SK-N-SH (cell line): ENCODE measurements around the gene TASP1. TPM values are rescaled to one million over a fixed set of nuclear protein-coding genes. Genes with fewer than 3 reads are reported as not detected.

Experiments used
- CTCF ChIA-PET: fragments of 300-600, 350-600 bp; formaldehyde crosslinking; extraction: SDS; loops from one replicate; lab custom pipeline; 2021; lab: Yijun Ruan, JAX
- POLR2A ChIA-PET: fragments of 350-600 bp; sonication (Branson Sonifier 250); formaldehyde crosslinking; extraction: SDS; loops from one replicate; lab custom pipeline; 2020; ENCODE audit warnings: antibody characterized with exemption, inconsistent platforms; lab: Yijun Ruan, JAX
- DNase-seq: peaks from one replicate; pipeline ENCODE4 v3.0.0; 2012
- H2AFZ ChIP-seq: fragments of 200-600 bp; sonication (generic); 2 replicates; pipeline ENCODE4 v1.8.1; 2016; ENCODE audit warnings: antibody characterized with exemption, mild to moderate bottlenecking, low read depth
- H3F3A ChIP-seq: fragments of 200-600 bp; sonication (generic); replicated peaks from 2 replicates; pipeline ENCODE3; 2016; ENCODE audit warnings: antibody characterized with exemption, mild to moderate bottlenecking; ENCODE audit not compliant: insufficient read depth
- H3K27ac ChIP-seq, 2 experiments: fragments of 200-500 bp in 1 of 2; fragments of 200-600 bp in 1 of 2; sonication (Bioruptor generic) in 1 of 2; sonication (generic), shearing (Covaris generic) in 1 of 2; 2 replicates each; pipeline versions ENCODE4 v1.5.1 to v1.6.1; 2014 to 2016; ENCODE audit warnings: low read depth in 2 of 2, inconsistent platforms in 1 of 2, low read length in 1 of 2, mild to moderate bottlenecking in 1 of 2, mixed read lengths in 1 of 2
- H3K27me3 ChIP-seq: fragments of 200-600 bp; sonication (generic), shearing (Covaris generic); 2 replicates; pipeline ENCODE4 v1.6.1; 2016; ENCODE audit warnings: mixed run types; ENCODE audit not compliant: insufficient read depth
- H3K36me3 ChIP-seq, 2 experiments: fragments of 200-500 bp in 1 of 2; fragments of 200-600 bp in 1 of 2; sonication (Bioruptor generic) in 1 of 2; sonication (generic) in 1 of 2; replicated peaks in 1 of 2; 2 replicates each; pipeline versions ENCODE3 to v1.5.1; 2014 to 2016; ENCODE audit warnings: low read length in 1 of 2, mild to moderate bottlenecking in 1 of 2; ENCODE audit not compliant: insufficient read depth in 2 of 2, control insufficient read depth in 1 of 2
- H3K4me1 ChIP-seq, 2 experiments: fragments of 200-500 bp in 1 of 2; fragments of 200-600 bp in 1 of 2; sonication (Bioruptor generic) in 1 of 2; sonication (generic), shearing (Covaris generic) in 1 of 2; 2 replicates each; pipeline versions ENCODE4 v1.5.1 to v1.6.1; 2014 to 2016; ENCODE audit warnings: low read depth in 1 of 2, low read length in 1 of 2, mixed run types in 1 of 2; ENCODE audit not compliant: insufficient read depth in 2 of 2, control insufficient read depth in 1 of 2
- H3K4me2 ChIP-seq: fragments of 200-600 bp; sonication (generic), shearing (Covaris generic); 2 replicates; pipeline ENCODE4 v1.6.1; 2017; ENCODE audit warnings: mixed run types
- H3K4me3 ChIP-seq, 2 experiments: fragments of 200-500 bp in 1 of 2; fragments of 200-600 bp in 1 of 2; sonication (Bioruptor generic) in 1 of 2; sonication (generic), shearing (Covaris generic) in 1 of 2; 2 replicates each; pipeline versions ENCODE4 v1.5.1 to v1.8.1; 2014 to 2016; ENCODE audit warnings: low read depth in 2 of 2, inconsistent platforms in 1 of 2, low read length in 1 of 2, mild to moderate bottlenecking in 1 of 2, mixed read lengths in 1 of 2, moderate library complexity in 1 of 2
- H3K79me2 ChIP-seq: fragments of 200-600 bp; sonication (generic); 2 replicates; pipeline ENCODE4 v1.8.1; 2017; ENCODE audit warnings: mild to moderate bottlenecking; ENCODE audit not compliant: insufficient read depth
- H3K9ac ChIP-seq: fragments of 200-600 bp; sonication (generic); 2 replicates; pipeline ENCODE4 v1.6.1; 2017; ENCODE audit warnings: mixed run types
- H3K9me2 ChIP-seq: fragments of 200-600 bp; sonication (generic); 2 replicates; pipeline ENCODE4 v1.6.1; 2017; ENCODE audit warnings: mixed run types
- H3K9me3 ChIP-seq: fragments of 200-600 bp; sonication (generic); 2 replicates; pipeline ENCODE4 v1.6.1; 2017; ENCODE audit warnings: mixed run types, mild to moderate bottlenecking, moderate library complexity
- H4K20me1 ChIP-seq: fragments of 200-600 bp; sonication (generic); 2 replicates; pipeline ENCODE4 v1.6.1; 2017; ENCODE audit warnings: mild to moderate bottlenecking, mixed run types; ENCODE audit not compliant: insufficient read depth
- ELF1 ChIP-seq: IDR thresholded peaks from 2 replicates; pipeline ENCODE4 v1.4.0; 2012
- EP300 ChIP-seq, 2 experiments: IDR thresholded peaks; 2 replicates each; pipeline versions ENCODE4 v1.4.0 to v1.6.1; 2012; ENCODE audit warnings: borderline replicate concordance in 1 of 2, low read depth in 1 of 2, low read length in 1 of 2
- FOXJ3 ChIP-seq: sonication (generic); formaldehyde crosslinking; IDR thresholded peaks from 2 replicates; pipeline ENCODE4 v1.5.1; 2020; ENCODE audit warnings: mild to moderate bottlenecking, missing genetic modification reagents
- FOXM1 ChIP-seq: IDR thresholded peaks from 2 replicates; pipeline ENCODE4 v1.4.0; 2012; ENCODE audit warnings: low read depth, mild to moderate bottlenecking
- GATA2 ChIP-seq: sonication (generic); formaldehyde crosslinking; IDR thresholded peaks from 2 replicates; pipeline ENCODE4 v1.5.0; 2020; ENCODE audit warnings: mild to moderate bottlenecking, missing genetic modification reagents
- MEF2A ChIP-seq: IDR thresholded peaks from 2 replicates; pipeline ENCODE4 v1.4.0; 2012; ENCODE audit warnings: low read depth, borderline replicate concordance
- MXI1 ChIP-seq: IDR thresholded peaks from 2 replicates; pipeline ENCODE4 v1.6.1; 2012; ENCODE audit warnings: mild to moderate bottlenecking, low read depth, low read length, improper control_type of control experiment
- POLR2AphosphoS5 ChIP-seq: IDR thresholded peaks from 2 replicates; pipeline ENCODE4 v1.6.1; 2012; ENCODE audit warnings: low read depth, low read length
- RAD21 ChIP-seq: IDR thresholded peaks from 2 replicates; pipeline ENCODE4 v1.6.1; 2012; ENCODE audit warnings: mild to moderate bottlenecking, low read length
- TEAD4 ChIP-seq: IDR thresholded peaks from 2 replicates; pipeline ENCODE4 v1.4.0; 2012; ENCODE audit warnings: mild to moderate bottlenecking, borderline replicate concordance; ENCODE audit not compliant: insufficient read depth
- YY1 ChIP-seq: IDR thresholded peaks from 2 replicates; pipeline ENCODE4 v1.4.0; 2012; ENCODE audit warnings: low read depth, mild to moderate bottlenecking
- polyA plus RNA-seq, 3 experiments: library from polyadenylated mRNA; depleted of rRNA; stranded (reverse); fragments of >200 nt; gene quantifications; 2 replicates each; pipeline ENCODE4 v1.2.3, GENCODE V29; 2012
- TF ChIP-seq, protein P1 (sequence below): IDR thresholded peaks from 2 replicates; pipeline ENCODE4; 2012
- TF ChIP-seq, protein P2 (sequence below): IDR thresholded peaks from 2 replicates; pipeline ENCODE4 v1.4.0; 2012; ENCODE audit warnings: low read depth
- TF ChIP-seq, protein P3 (sequence below): IDR thresholded peaks from 2 replicates; pipeline ENCODE4 v1.4.0; 2012; ENCODE audit warnings: low read depth, borderline replicate concordance
- TF ChIP-seq, protein P4 (sequence below): fragments of 200-600 bp; sonication (generic); IDR thresholded peaks from 2 replicates; pipeline ENCODE4 v1.6.1; 2017; ENCODE audit warnings: antibody characterized with exemption, mild to moderate bottlenecking, moderate library complexity

Gene TASP1
- polyA plus RNA-seq, 1 of the 3 experiments (the other 2 are of a cell fraction) = 5.9 TPM

DNA sequence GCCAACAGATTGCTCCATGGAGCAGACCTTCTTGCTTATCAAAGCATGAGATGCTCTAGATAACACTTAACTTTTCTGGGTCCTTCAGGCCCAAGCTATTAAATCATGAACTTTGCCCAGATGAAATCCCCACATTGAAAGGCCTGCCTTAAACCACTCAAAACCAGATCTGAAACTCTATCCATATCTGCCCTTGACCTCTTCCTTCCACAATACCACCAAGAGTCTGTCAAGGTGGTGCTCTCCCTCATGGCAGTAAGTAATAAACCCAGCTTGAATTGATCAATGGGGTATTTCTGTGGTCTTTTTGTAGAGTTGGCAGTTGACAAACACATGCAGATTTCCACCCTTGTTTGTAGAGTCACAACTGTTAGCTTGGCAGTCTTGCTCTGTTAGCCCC is 282.1 kb downstream of the TASP1 start:
- H3K4me1 ChIP-seq = no peaks in the 10 kb centered on the region
- H4K20me1 ChIP-seq = no peaks in the 10 kb centered on the region
- ChIA-PET CTCF (interaction anchor here (1.0 to 1.4 kb wide), 3 partner anchors 14 to 237 kb away, joined by 3 to 4 read pairs (median 3); no protein-coding TSS in a partner anchor), POLR2A (no interaction called here)
- no peak overlapping the region for H2AFZ ChIP-seq
- H3K9ac ChIP-seq = no peak overlapping the region
- no peaks in the 10 kb centered on the region for H3K27me3 ChIP-seq
- TF ChIP-seq EP300 (IDR thresholded peaks at IDR 0.05; ENCODE audit: borderline replicate concordance in 1 of 2, low read depth in 1 of 2, low read length in 1 of 2) (no peak), RAD21 (no peak), MXI1 (no peak)
- TF ChIP-seq, protein P1, sequence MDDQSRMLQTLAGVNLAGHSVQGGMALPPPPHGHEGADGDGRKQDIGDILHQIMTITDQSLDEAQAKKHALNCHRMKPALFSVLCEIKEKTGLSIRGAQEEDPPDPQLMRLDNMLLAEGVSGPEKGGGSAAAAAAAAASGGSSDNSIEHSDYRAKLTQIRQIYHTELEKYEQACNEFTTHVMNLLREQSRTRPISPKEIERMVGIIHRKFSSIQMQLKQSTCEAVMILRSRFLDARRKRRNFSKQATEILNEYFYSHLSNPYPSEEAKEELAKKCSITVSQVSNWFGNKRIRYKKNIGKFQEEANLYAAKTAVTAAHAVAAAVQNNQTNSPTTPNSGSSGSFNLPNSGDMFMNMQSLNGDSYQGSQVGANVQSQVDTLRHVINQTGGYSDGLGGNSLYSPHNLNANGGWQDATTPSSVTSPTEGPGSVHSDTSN = no peak
- H3K9me3 ChIP-seq = no peaks in the 10 kb centered on the region
- H3F3A ChIP-seq = no peaks in the 10 kb centered on the region
- H3K79me2 ChIP-seq = no peaks in the 10 kb centered on the region
- no peak overlapping the region for H3K27ac ChIP-seq
- no peak overlapping the region for H3K4me3 ChIP-seq
- no peaks in the 10 kb centered on the region for H3K9me2 ChIP-seq
- no peak for DNase-seq
- no peaks in the 10 kb centered on the region for H3K36me3 ChIP-seq
- H3K4me2 ChIP-seq = no peak overlapping the region

DNA sequence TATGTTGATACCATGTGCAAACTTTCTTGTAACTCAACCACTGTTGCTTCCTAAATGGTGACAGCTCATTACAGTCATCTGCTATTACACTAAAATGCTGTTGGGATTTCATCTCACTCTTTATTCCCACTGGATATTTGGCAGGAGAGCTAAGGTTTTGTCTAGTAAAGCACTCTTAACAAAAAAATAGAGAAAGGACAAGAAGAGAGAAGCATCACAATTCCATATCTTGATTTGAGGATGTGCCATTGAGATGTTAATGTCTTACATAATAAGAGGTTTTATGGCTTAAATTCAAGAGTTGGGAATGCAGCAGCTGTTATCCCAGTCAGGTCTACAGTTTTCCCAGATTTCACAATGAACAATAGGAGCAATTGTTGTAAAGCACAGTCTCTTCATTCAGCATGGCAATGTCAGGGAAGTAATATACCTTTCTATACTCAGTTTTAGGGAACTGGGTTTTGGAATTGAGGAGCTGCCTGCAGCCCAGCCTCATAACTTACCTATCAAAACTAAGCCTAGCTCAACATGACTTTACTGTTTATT is 282.7 kb downstream of the TASP1 start:
- TF ChIP-seq FOXJ3 (CRISPR knock-in tag) (no peak), POLR2AphosphoS5 (no peak), ELF1 (no peak), TEAD4 (no peak), MEF2A (no peak), FOXM1 (no peak), RAD21 (no peak), GATA2 (CRISPR knock-in tag) (no peak), YY1 (no peak)
- TF ChIP-seq, protein P2, sequence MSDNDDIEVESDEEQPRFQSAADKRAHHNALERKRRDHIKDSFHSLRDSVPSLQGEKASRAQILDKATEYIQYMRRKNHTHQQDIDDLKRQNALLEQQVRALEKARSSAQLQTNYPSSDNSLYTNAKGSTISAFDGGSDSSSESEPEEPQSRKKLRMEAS = no peak
- TF ChIP-seq, protein P3, sequence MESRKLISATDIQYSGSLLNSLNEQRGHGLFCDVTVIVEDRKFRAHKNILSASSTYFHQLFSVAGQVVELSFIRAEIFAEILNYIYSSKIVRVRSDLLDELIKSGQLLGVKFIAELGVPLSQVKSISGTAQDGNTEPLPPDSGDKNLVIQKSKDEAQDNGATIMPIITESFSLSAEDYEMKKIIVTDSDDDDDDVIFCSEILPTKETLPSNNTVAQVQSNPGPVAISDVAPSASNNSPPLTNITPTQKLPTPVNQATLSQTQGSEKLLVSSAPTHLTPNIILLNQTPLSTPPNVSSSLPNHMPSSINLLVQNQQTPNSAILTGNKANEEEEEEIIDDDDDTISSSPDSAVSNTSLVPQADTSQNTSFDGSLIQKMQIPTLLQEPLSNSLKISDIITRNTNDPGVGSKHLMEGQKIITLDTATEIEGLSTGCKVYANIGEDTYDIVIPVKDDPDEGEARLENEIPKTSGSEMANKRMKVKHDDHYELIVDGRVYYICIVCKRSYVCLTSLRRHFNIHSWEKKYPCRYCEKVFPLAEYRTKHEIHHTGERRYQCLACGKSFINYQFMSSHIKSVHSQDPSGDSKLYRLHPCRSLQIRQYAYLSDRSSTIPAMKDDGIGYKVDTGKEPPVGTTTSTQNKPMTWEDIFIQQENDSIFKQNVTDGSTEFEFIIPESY = no peak
- TF ChIP-seq, protein P4, sequence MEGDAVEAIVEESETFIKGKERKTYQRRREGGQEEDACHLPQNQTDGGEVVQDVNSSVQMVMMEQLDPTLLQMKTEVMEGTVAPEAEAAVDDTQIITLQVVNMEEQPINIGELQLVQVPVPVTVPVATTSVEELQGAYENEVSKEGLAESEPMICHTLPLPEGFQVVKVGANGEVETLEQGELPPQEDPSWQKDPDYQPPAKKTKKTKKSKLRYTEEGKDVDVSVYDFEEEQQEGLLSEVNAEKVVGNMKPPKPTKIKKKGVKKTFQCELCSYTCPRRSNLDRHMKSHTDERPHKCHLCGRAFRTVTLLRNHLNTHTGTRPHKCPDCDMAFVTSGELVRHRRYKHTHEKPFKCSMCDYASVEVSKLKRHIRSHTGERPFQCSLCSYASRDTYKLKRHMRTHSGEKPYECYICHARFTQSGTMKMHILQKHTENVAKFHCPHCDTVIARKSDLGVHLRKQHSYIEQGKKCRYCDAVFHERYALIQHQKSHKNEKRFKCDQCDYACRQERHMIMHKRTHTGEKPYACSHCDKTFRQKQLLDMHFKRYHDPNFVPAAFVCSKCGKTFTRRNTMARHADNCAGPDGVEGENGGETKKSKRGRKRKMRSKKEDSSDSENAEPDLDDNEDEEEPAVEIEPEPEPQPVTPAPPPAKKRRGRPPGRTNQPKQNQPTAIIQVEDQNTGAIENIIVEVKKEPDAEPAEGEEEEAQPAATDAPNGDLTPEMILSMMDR = no peak
- TF ChIP-seq, protein P1 = no peak
- Histone ChIP-seq H3K4me3 (no peak overlapping the region), H3K27me3 (no peaks in the 10 kb centered on the region), H4K20me1 (no peaks in the 10 kb centered on the region), H3K4me2 (no peak overlapping the region), H3K9me2 (no peaks in the 10 kb centered on the region), H3K9me3 (no peaks in the 10 kb centered on the region), H3K79me2 (no peaks in the 10 kb centered on the region), H3K36me3 (no peaks in the 10 kb centered on the region), H3F3A (no peaks in the 10 kb centered on the region), H3K9ac (no peak overlapping the region), H3K27ac (no peak overlapping the region), H2AFZ (no peak overlapping the region), H3K4me1 (no peaks in the 10 kb centered on the region)
- POLR2A ChIA-PET = no interaction called here
- CTCF ChIA-PET = interaction anchor here (0.6 to 1.4 kb wide), 4 partner anchors 14 to 497 kb away, joined by 3 to 4 read pairs (median 3); no protein-coding TSS in a partner anchor
- DNase-seq = no peak
